Nephron progenitor cell (in vitro differentiated cells): ENCODE measurements around the gene GNPTG.

ENCODE experiments used
- DNase-seq: peaks from one replicate; pipeline ENCODE4 v3.0.0; 2021
- H3K27ac Mint-ChIP-seq: 2 replicates; pipeline ENCODE4 v1.8.0; 2021; ENCODE audit warnings: mild to moderate bottlenecking, moderate library complexity, mixed read lengths
- H3K27me3 Mint-ChIP-seq: 2 replicates; pipeline ENCODE4 v1.8.0; 2021; ENCODE audit warnings: mild to moderate bottlenecking, low read depth, mixed read lengths; ENCODE audit not compliant: poor library complexity
- H3K36me3 Mint-ChIP-seq: 2 replicates; pipeline ENCODE4 v1.8.0; 2021; ENCODE audit warnings: low read depth, mixed read lengths
- H3K4me1 Mint-ChIP-seq: 2 replicates; pipeline ENCODE4 v1.8.0; 2021; ENCODE audit warnings: mixed read lengths
- H3K4me3 Mint-ChIP-seq: 2 replicates; pipeline ENCODE4 v1.8.0; 2021; ENCODE audit warnings: mild to moderate bottlenecking, moderate library complexity, mixed read lengths
- H3K9me3 Mint-ChIP-seq: 2 replicates; pipeline ENCODE4 v1.8.0; 2021; ENCODE audit warnings: mild to moderate bottlenecking, moderate library complexity, mixed read lengths
- CTCF ChIP-seq: fragments of 200-600 bp; sonication (generic); IDR thresholded peaks from 2 replicates; pipeline ENCODE4 v1.5.0; 2021; ENCODE audit warnings: antibody characterized with exemption

GNPTG gene

DNA sequence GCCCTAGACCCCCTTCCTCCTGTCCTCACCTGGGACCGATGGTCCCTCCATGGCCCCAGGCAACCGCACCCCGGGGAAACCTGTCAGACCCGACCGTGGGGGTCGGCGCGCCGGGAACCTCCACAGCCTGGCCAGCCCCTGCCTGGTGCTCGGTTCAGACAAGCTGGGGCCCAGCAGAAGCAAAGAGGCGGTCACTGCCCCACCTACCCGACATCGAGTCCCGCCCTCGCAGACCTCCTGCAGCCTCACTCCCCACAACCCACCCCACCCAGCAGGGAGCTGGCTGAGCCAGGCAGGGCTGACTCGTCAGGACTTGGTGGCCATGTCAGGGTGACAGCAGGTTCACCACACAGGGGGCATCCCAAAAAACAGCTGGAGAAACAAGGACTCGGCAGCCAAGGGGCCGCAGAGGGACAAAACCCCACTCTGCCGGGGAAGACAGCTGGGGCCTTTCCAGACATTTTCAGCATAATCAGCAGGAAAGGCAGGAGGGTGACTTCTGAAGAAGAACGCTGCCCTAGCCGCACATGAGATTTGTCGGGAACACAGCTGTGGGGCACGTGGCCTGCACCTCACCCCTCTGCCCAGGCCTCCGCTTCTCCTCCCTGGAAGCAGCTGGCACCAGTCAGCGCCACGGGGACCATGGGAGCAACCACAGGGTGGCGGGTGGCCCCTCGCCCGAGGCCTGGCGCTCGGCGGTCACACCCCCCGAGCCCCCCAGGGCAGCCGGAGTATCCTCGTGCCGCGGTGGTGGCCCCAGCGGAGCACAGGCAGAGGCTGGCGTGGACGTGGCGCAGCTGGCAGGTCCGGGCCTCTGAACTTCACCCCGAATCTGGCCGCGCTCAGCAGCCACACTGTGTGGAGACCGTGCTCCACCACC lies 22.9 kb downstream of the GNPTG start:
- no peak overlapping the region for H3K4me3 Mint-ChIP-seq
- H3K36me3 Mint-ChIP-seq = no peaks in the 10 kb centered on the region
- peaks cover 16% of the 10 kb centered on the region for H3K27me3 Mint-ChIP-seq
- no peaks in the 10 kb centered on the region for H3K9me3 Mint-ChIP-seq
- no peak for TF ChIP-seq CTCF
- DNase-seq = no peak
- peaks cover 13% of the 10 kb centered on the region for H3K4me1 Mint-ChIP-seq
- H3K27ac Mint-ChIP-seq = no peak overlapping the region

DNA sequence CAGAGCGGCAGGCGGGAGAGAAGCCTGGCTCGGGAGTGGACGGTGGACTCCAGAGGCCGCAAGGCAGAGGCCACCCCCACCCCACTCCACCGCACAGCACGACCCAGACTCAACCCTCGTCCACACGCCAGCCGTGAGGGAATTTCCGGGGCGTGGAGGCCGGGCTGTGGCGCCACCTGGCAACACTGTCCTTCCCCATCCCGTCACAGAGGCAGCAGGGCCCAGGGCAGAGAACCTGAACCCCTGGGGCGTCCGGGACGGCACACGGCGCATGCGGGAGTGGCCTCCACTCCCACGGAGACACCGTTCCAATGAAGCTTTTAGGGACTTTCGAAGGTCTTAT lies 23.5 kb downstream of the GNPTG start:
- DNase-seq = no peak
- H3K27ac Mint-ChIP-seq = no peak overlapping the region
- H3K4me3 Mint-ChIP-seq = no peak overlapping the region
- H3K4me1 Mint-ChIP-seq = peaks cover 18% of the 10 kb centered on the region
- H3K36me3 Mint-ChIP-seq = no peaks in the 10 kb centered on the region
- no peak for TF ChIP-seq CTCF
- H3K27me3 Mint-ChIP-seq = peaks cover 20% of the 10 kb centered on the region
- no peaks in the 10 kb centered on the region for H3K9me3 Mint-ChIP-seq

- Mint-ChIP-seq H3K4me1 (peaks cover 18% of the 10 kb centered on the region), H3K9me3 (no peaks in the 10 kb centered on the region), H3K4me3 (no peak overlapping the region), H3K27ac (no peak overlapping the region), H3K36me3 (no peaks in the 10 kb centered on the region), H3K27me3 (peaks cover 20% of the 10 kb centered on the region)
- no peak for DNase-seq
- no peak for TF ChIP-seq CTCF
These were observed 24.1 kb downstream of the GNPTG start for GRCh38 chr16:1375741-1376410.

DNA sequence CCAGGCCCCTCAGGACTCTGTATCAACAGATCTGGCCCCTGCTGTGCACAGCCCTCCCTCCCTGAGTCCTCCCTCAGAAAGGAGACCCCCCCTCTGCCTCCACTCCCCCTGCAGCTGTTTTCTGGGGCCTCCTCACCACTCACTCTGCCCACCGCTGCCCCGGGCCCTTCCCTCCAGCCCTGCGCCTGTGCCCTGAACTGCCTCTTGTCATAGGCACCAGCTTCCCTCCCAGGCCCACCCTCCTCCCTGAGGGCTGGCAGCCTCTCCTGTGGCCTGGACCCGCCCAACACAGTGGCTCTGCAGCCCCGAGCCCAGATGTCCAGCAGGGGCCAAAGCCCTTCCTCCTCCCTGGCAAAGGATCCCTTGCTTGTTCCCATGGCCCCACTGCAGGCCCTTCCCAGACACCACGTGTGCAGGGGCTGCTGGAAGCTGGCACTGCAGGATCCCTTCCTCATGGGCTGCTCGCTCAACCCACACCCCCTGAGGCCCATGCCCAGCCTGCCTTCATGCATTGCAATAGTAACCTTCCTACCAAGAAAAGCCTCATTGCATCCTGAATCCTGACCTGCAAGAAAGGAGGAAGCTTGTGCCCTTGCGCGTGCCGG lies 25.8 kb downstream of the GNPTG start:
- no peak for DNase-seq
- TF ChIP-seq CTCF = no peak
- no peaks in the 10 kb centered on the region for H3K36me3 Mint-ChIP-seq
- peaks cover 18% of the 10 kb centered on the region for H3K4me1 Mint-ChIP-seq
- peak overlapping the region; percentile 78 for H3K4me3 Mint-ChIP-seq
- H3K9me3 Mint-ChIP-seq = no peaks in the 10 kb centered on the region
- H3K27me3 Mint-ChIP-seq = peaks cover 20% of the 10 kb centered on the region
- no peak overlapping the region for H3K27ac Mint-ChIP-seq

DNA sequence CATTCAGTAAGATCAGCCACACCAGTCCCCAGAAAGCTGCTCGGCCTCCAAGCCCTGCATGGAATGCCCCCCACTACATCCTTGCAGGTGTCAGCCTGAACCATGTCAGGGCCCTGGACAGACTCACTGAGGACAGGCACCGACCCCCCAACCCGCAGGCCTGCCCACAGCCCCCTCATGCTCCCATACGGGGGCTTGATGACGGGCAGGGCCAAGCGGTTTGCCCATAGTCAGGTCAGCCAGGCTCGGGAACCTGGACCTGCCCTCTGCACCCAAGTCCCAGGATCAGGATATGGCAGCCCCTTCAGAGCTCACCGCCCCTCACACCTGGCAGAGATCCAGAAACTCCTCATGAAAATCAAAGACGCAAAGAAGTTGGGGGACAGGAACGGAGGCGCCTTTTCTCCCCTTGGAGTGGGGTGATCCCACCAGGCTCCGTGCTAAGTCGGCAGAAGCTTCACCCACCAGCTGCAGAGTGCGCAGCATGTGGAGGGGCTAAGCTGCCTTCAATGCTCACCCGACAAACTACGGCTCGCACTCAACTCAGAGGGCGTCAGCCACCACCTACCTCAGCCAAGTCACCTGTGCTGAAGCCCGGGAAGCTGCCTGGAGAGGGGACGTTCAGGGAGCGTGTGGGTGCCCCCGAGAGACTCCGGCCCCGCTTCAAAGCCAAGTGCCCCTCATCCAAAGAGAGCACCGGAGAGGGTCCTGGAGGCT lies 26.5 kb downstream of the GNPTG start:
- H3K27ac Mint-ChIP-seq = no peak overlapping the region

More for the DNA sequence above, 26.5 kb downstream of the GNPTG start:
- TF ChIP-seq CTCF = no peak
- DNase-seq = no peak
- Mint-ChIP-seq H3K36me3 (no peaks in the 10 kb centered on the region), H3K27me3 (peaks cover 20% of the 10 kb centered on the region), H3K9me3 (no peaks in the 10 kb centered on the region), H3K4me3 (peak overlapping the region; percentile 78), H3K4me1 (peaks cover 18% of the 10 kb centered on the region)
